H9 (cell line): ENCODE results near the gene ACAD9. TPM values are rescaled to one million over a fixed set of nuclear protein-coding genes. Genes with fewer than 3 reads are reported as not detected.

Experiments
- DNase-seq: peaks from one replicate; pipeline ENCODE4 v3.0.0-alpha.2; 2017
- H2AFZ ChIP-seq: one replicate; pipeline ENCODE4 v1.6.1; 2013; ENCODE audit warnings: mild to moderate bottlenecking, low read length, control low read depth, moderate library complexity
- H2AK5ac ChIP-seq: 2 replicates; pipeline ENCODE4 v1.6.1; 2013; ENCODE audit warnings: low read length, control low read depth, mixed read lengths; ENCODE audit not compliant: insufficient read length
- H2BK120ac ChIP-seq: one replicate; pipeline ENCODE4 v1.6.1; 2013; ENCODE audit warnings: low read depth, mild to moderate bottlenecking, low read length, control low read depth, inconsistent platforms; ENCODE audit not compliant: poor library complexity, severe bottlenecking
- H2BK12ac ChIP-seq: 2 replicates; pipeline ENCODE4 v1.6.1; 2013; ENCODE audit warnings: low read length, control low read depth, mixed read lengths, low read depth; ENCODE audit not compliant: insufficient read length
- H2BK15ac ChIP-seq: 2 replicates; pipeline ENCODE4 v1.6.1; 2013; ENCODE audit warnings: low read depth, low read length, control low read depth
- H2BK20ac ChIP-seq: one replicate; pipeline ENCODE4 v1.6.1; 2013; ENCODE audit warnings: low read depth, mild to moderate bottlenecking, low read length, control low read depth, inconsistent platforms; ENCODE audit not compliant: poor library complexity, severe bottlenecking
- H2BK5ac ChIP-seq: 2 replicates; pipeline ENCODE4 v1.6.1; 2013; ENCODE audit warnings: low read length, control low read depth, mixed read lengths; ENCODE audit not compliant: insufficient read length
- H3K14ac ChIP-seq: 2 replicates; pipeline ENCODE4 v1.6.1; 2013; ENCODE audit warnings: low read length, control low read depth; ENCODE audit not compliant: insufficient read depth
- H3K18ac ChIP-seq: 2 replicates; pipeline ENCODE4 v1.6.1; 2013; ENCODE audit warnings: low read depth, mild to moderate bottlenecking, mixed read lengths, low read length, control low read depth; ENCODE audit not compliant: insufficient read length
- H3K23ac ChIP-seq: 2 replicates; pipeline ENCODE4 v1.6.1; 2013; ENCODE audit warnings: low read length, control low read depth, mixed read lengths, low read depth; ENCODE audit not compliant: insufficient read length
- H3K23me2 ChIP-seq: 2 replicates; pipeline ENCODE4 v1.6.1; 2013; ENCODE audit warnings: low read depth, mild to moderate bottlenecking, mixed read lengths, low read length, control low read depth; ENCODE audit not compliant: insufficient read length, poor library complexity, severe bottlenecking
- H3K27ac ChIP-seq: 2 replicates; pipeline ENCODE4 v1.5.1; 2013; ENCODE audit warnings: low read length, control low read depth, mixed read lengths, low read depth; ENCODE audit not compliant: insufficient read length
- H3K27me3 ChIP-seq: 2 replicates; pipeline ENCODE4 v1.6.1; 2013; ENCODE audit warnings: low read length, control low read depth, inconsistent platforms; ENCODE audit not compliant: insufficient read depth
- H3K4ac ChIP-seq: 2 replicates; pipeline ENCODE4 v1.6.1; 2013; ENCODE audit warnings: low read depth, mild to moderate bottlenecking, control low read depth, inconsistent platforms, low read length, moderate library complexity
- H3K4me1 ChIP-seq: 2 replicates; pipeline ENCODE4 v1.6.1; 2013; ENCODE audit warnings: low read length, control low read depth, inconsistent platforms; ENCODE audit not compliant: insufficient read depth
- H3K4me2 ChIP-seq: 2 replicates; pipeline ENCODE4 v1.6.1; 2013; ENCODE audit warnings: low read length, control low read depth, mixed read lengths; ENCODE audit not compliant: insufficient read length, insufficient read depth
- H3K56ac ChIP-seq: 2 replicates; pipeline ENCODE4 v1.6.1; 2013; ENCODE audit warnings: low read depth, mild to moderate bottlenecking, mixed read lengths, low read length, control low read depth; ENCODE audit not compliant: insufficient read length
- H3K79me1 ChIP-seq: 2 replicates; pipeline ENCODE4 v1.6.1; 2013; ENCODE audit warnings: low read depth, mild to moderate bottlenecking, moderate library complexity, low read length, control low read depth, inconsistent platforms; ENCODE audit not compliant: insufficient read depth, poor library complexity, severe bottlenecking
- H3K79me2 ChIP-seq: 2 replicates; pipeline ENCODE4 v1.6.1; 2013; ENCODE audit warnings: low read length, control low read depth, inconsistent platforms; ENCODE audit not compliant: insufficient read depth
- H3K9ac ChIP-seq: 2 replicates; pipeline ENCODE4 v1.6.1; 2013; ENCODE audit warnings: low read length, control low read depth, mixed read lengths; ENCODE audit not compliant: insufficient read length; ENCODE audit errors: extremely low read depth
- H3K9me3 ChIP-seq: one replicate; pipeline ENCODE4 v1.6.1; 2013; ENCODE audit warnings: low read depth, low read length, inconsistent platforms; ENCODE audit not compliant: control insufficient read depth
- H3T11ph ChIP-seq: one replicate; pipeline ENCODE4 v1.6.1; 2013; ENCODE audit warnings: mild to moderate bottlenecking, low read length, control low read depth, inconsistent platforms
- H4K20me1 ChIP-seq: one replicate; pipeline ENCODE4 v1.6.1; 2013; ENCODE audit not compliant: control insufficient read depth, insufficient read length, insufficient read depth
- H4K5ac ChIP-seq: 2 replicates; pipeline ENCODE4 v1.6.1; 2013; ENCODE audit warnings: low read depth, mild to moderate bottlenecking, mixed read lengths, low read length, control low read depth; ENCODE audit not compliant: insufficient read length
- H4K8ac ChIP-seq: replicated peaks from 2 replicates; pipeline ENCODE4 v1.6.1; 2013; ENCODE audit warnings: low read length, control low read depth, mixed read lengths, low read depth; ENCODE audit not compliant: insufficient read length
- H4K91ac ChIP-seq: 2 replicates; pipeline ENCODE4 v1.6.1; 2013; ENCODE audit warnings: low read depth, mild to moderate bottlenecking, moderate library complexity, mixed read lengths, low read length, control low read depth; ENCODE audit not compliant: insufficient read length
- H3K27ac Mint-ChIP-seq, 3 experiments: 2 replicates in 2 of 3; 3 replicates in 1 of 3; pipeline ENCODE4 v1.8.0; 2020 to 2021; ENCODE audit warnings: mixed read lengths in 3 of 3, mild to moderate bottlenecking in 1 of 3, moderate library complexity in 1 of 3
- H3K27me3 Mint-ChIP-seq: 2 replicates; pipeline ENCODE4 v1.8.0; 2021; ENCODE audit warnings: low read depth, mild to moderate bottlenecking, moderate library complexity, mixed read lengths
- H3K36me3 Mint-ChIP-seq, 3 experiments: 2 replicates in 2 of 3; 3 replicates in 1 of 3; pipeline ENCODE4 v1.8.0; 2020 to 2021; ENCODE audit warnings: low read depth in 3 of 3, mixed read lengths in 3 of 3; ENCODE audit not compliant: insufficient read depth in 1 of 3
- H3K4me1 Mint-ChIP-seq, 2 experiments: 2 replicates each; pipeline ENCODE4 v1.8.0; 2020; ENCODE audit warnings: mixed read lengths in 2 of 2
- H3K4me3 Mint-ChIP-seq, 2 experiments: 2 replicates in 1 of 2; 3 replicates in 1 of 2; pipeline ENCODE4 v1.8.0; 2020 to 2021; ENCODE audit warnings: mild to moderate bottlenecking in 2 of 2, mixed read lengths in 2 of 2, moderate library complexity in 1 of 2
- H3K9me3 Mint-ChIP-seq, 2 experiments: 2 replicates in 1 of 2; 3 replicates in 1 of 2; pipeline ENCODE4 v1.8.0; 2020; ENCODE audit warnings: mild to moderate bottlenecking in 2 of 2, mixed read lengths in 2 of 2, moderate library complexity in 1 of 2
- CTCF ChIP-seq: fragments of 200-600 bp; sonication (generic); conservative IDR thresholded peaks from 3 replicates; pipeline ENCODE4 v1.8.0; 2021; ENCODE audit warnings: antibody characterized with exemption, mild to moderate bottlenecking
- WGBS: extraction: QIAGEN DNeasy Blood & Tissue Kit; methylation state at CpG from one replicate; pipeline ENCODE4 v1.1.7; 2013; ENCODE audit warnings: missing lambda C conversion rate, low lambda C conversion rate, mixed read lengths; ENCODE audit not compliant: insufficient read length; ENCODE audit errors: extremely low coverage; 5-methylcytosine and 5-hydroxymethylcytosine counted together
- total RNA-seq: library from RNA; stranded (reverse); gene quantifications from 2 replicates; pipeline ENCODE4 v1.2.1, GENCODE V29; 2021

Gene ACAD9
- total RNA-seq, 1 experiment from 2014 or later = 43.1 TPM

- Histone ChIP-seq H3K4me1 (no peaks in the 10 kb centered on the region), H3K18ac (no peak overlapping the region), H2AFZ (no peak overlapping the region), H2AK5ac (no peak overlapping the region), H2BK120ac (no peak overlapping the region), H3T11ph (no peak overlapping the region), H3K27me3 (no peaks in the 10 kb centered on the region), H2BK20ac (no peak overlapping the region), H2BK15ac (no peak overlapping the region), H2BK12ac (no peak overlapping the region), H3K27ac (no peak overlapping the region), H4K8ac (no peak overlapping the region), H4K20me1 (no peaks in the 10 kb centered on the region), H4K5ac (no peak overlapping the region), H3K23me2 (no peaks in the 10 kb centered on the region), H3K4ac (no peak overlapping the region), H3K79me1 (no peaks in the 10 kb centered on the region), H3K23ac (no peak overlapping the region), H3K9me3 (no peaks in the 10 kb centered on the region), H3K56ac (no peak overlapping the region), H4K91ac (no peak overlapping the region), H3K9ac (no peak overlapping the region), H2BK5ac (no peak overlapping the region), H3K4me2 (no peak overlapping the region), H3K14ac (no peak overlapping the region), H3K79me2 (no peaks in the 10 kb centered on the region)
- peaks cover 23% of the 10 kb centered on the region for H3K27me3 Mint-ChIP-seq
- no peak for TF ChIP-seq CTCF
- H3K36me3 Mint-ChIP-seq = peaks cover 0 to 3% (median 0%) of the 10 kb centered on the region in 3 experiments; a peak in 2 of 7 replicates
- H3K9me3 Mint-ChIP-seq = no peaks in the 10 kb centered on the region
- DNase-seq = no peak
- no CpG with 5 or more reads among the region's 8 CpGs for WGBS
- peaks cover 9 to 10% of the 10 kb centered on the region in 2 experiments for H3K4me1 Mint-ChIP-seq
- no peak overlapping the region for H3K27ac Mint-ChIP-seq
- H3K4me3 Mint-ChIP-seq = no peak overlapping the region
Observed at GRCh38 chr3:128872744-128873143, 6.7 kb upstream of the ACAD9 start.
